LNCaP clone FGC (cell line): Measurements from ENCODE around the gene HMOX1.
"Not testable (repeated sequence)": the region's sequence is repeated elsewhere in the genome, so short reads cannot be mapped to it uniquely, and the experiment has no call there.

ENCODE experiments used
- DNase-seq: peaks from one replicate; pipeline ENCODE4 v3.0.0-alpha.2; 2011; ENCODE audit warnings: low read depth
- H3K4me3 ChIP-seq: 2 replicates; pipeline ENCODE4 v1.5.1; 2011; ENCODE audit warnings: mild to moderate bottlenecking, low read depth, low read length, control low read depth
- CTCF ChIP-seq: IDR thresholded peaks from 2 replicates; pipeline ENCODE4 v1.5.1; 2012; ENCODE audit warnings: mild to moderate bottlenecking; ENCODE audit not compliant: control insufficient read depth, insufficient read depth; ENCODE audit errors: extremely low read depth

The HMOX1 gene

DNA sequence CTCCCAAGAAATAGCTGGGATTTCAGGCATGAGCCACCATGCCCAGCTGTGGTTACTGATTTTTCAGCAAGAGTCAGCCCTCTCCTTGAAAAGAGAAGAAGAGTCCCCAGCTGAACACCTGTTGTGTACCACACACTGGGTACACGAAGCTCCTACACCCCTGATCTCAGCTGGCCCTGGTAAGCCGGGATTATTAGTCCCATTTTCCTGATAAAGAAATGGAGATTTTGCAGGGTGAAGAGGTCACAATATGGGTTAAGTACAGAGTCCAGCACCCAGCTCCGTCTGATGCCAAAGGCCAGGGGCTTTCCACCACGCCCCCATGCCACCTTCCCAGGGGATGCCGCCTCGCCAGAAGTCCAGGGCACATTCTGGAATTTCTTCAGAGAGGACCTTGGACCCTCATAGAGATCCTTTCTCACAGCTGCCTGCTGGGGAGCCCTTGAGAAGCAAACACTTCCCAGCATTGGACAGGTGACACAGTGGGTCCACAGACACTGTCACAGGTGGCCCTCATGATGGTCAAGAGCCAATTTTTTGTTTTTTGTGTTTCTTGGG is 19.8 kb upstream of the HMOX1 start:
- H3K4me3 ChIP-seq: no peak overlapping the region
- TF ChIP-seq CTCF: no peak
- no peak for DNase-seq

GRCh38 chr22:35363566-35364086 is 17.3 kb upstream of the HMOX1 start:
- no peak for DNase-seq
- no peak overlapping the region for H3K4me3 ChIP-seq
- TF ChIP-seq CTCF: no peak

DNA sequence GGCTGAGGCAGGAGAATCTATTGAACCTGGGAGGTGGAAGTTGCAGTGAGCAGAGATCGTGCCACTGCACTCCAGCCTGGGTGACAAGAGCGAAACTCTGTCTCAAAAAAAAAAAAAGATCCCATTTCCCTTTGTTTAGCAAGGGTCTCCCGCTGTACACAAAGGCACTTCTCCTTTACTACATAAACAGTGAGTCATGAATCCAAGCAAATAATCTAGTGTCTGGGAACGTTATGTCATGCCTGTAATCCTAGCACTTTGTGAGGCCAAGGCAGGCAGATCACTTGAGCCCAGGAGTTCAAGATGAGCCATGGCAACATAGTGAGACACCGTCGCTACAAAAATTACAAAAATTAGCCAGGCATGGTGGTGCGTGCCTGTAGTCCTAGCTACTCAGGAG is 16.7 kb upstream of the HMOX1 start:
- not testable (repeated sequence) for DNase-seq, H3K4me3 ChIP-seq

GRCh38 chr22:35367331-35367886 is 13.5 kb upstream of the HMOX1 start:
- DNase-seq: no peak
- no peak overlapping the region for H3K4me3 ChIP-seq
- no peak for TF ChIP-seq CTCF

DNA sequence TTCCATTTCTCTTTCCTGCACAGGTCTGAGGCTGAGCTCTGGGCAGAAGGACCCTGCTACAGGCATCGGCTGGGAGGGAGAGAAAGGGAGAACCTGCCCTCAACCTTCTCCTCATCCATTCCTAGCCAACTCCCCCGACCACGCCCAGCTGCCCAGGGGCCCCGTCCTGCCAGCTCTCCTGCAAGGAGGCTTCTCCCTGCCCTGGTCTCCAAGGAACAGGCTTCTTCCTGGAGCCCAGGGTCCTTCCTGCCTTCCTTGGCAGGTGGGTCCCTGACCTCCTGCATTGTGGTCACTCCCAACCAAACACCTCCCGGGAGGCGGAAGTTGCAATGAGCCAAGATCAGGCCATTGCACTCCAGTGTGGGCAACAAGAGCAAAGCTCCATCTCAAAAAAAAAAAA is 12.5 kb upstream of the HMOX1 start:
- DNase-seq: no peak
- no peak for TF ChIP-seq CTCF
- no peak overlapping the region for H3K4me3 ChIP-seq

GRCh38 chr22:35369996-35370395 is 10.9 kb upstream of the HMOX1 start:
- no peak for DNase-seq
- H3K4me3 ChIP-seq: no peak overlapping the region
- no peak for TF ChIP-seq CTCF

DNA sequence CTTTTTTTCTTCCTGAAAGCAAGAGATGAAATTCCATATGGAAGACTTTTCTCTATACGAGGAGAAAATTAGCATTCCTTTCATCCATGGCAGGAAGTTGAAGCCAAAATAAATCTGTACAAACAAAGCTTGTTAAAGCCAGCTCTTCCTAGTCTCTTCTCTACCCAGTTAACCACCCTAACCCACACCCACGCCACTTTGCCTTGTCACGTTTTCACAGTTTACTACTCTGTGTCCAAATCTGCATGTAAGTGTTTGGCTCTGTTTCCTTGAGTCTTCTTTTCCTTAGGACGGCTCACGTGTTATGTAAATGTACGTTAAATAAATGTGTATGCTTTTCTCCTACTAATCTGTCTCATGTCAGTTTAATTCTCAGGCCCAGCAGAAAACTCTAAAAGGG is 7.1 kb upstream of the HMOX1 start:
- TF ChIP-seq CTCF: no peak
- no peak for DNase-seq
- H3K4me3 ChIP-seq: no peak overlapping the region
